GM18861 (cell line): Measurements from ENCODE around the gene FAM171A1.
"Not testable (repeated sequence)": the region's sequence is repeated elsewhere in the genome, so short reads cannot be mapped to it uniquely, and the experiment has no call there.

ENCODE experiments used
- ATAC-seq: cut with Tn5 transposase; IDR thresholded peaks from one replicate; pipeline ENCODE4 v1.9.1; 2021; ENCODE audit not compliant: unreplicated experiment

Gene FAM171A1

GRCh38 chr10:15295537-15296325 lies 75.4 kb downstream of the FAM171A1 start:
- ATAC-seq: no peak

DNA sequence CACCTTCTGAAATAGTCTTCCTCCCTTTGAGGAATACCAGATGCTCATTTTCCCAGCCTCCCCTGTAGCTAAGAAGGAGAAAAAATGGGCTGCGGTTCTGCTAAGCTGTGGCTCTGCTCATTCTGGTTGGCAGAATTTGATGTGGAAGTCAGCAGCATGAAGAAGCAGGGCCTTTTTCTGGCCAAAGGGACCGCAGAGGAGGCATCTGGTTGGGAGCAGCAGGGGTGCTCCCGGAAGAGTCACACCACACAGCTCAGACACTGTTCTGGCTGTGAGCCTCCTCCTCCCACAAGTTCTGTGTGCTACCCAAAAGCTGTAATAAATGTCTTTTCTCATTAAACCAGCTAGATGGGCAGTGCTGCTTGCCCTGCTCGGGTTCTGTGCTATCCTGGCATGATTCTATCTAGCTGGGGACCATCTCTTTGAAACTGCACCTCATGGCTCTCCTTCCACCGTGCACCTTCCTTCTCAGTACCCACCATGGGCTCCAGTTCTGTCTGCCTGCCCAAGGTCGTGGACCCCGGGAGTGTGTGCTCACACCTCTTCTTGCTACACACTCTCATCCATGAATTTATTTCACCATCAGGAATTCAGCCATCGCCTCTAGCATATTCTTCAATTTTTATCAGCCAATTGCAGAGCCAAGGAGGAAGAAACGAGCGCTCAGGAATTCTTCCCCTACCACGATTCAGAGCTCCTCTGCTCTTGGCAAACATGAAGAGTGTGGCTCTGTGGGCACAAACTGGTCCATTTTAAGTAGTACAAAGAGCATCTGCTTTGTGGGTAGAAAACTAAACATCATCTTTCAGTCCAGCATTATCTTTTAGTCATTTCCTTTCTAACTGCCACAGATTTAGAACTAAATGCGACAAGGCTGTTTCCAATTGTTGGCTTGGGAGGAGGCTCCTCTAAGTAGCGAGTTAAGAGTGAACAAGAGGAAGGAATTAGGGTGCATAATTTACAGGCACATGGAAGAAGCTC lies 76.9 kb downstream of the FAM171A1 start:
- no peak for ATAC-seq

DNA sequence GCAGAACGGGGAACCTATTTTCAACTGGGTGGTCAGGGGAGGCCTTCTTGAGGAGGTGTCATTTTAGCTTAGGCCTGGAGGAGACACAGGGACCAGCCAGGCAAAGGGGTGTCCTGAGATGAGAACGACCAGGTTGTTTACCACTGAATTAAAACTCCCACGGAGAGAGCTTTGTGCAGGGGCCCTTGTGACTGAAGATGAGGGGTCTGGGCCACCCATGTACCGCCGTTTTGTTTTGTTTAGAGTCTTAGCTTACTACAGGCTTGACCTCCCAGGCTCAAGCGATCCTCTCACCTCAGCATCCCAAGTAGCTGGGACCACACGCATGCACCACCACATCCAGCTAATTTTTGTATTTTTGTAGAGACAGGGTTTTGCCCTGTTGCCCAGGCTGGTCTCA lies 80.4 kb downstream of the FAM171A1 start:
- no peak for ATAC-seq

DNA sequence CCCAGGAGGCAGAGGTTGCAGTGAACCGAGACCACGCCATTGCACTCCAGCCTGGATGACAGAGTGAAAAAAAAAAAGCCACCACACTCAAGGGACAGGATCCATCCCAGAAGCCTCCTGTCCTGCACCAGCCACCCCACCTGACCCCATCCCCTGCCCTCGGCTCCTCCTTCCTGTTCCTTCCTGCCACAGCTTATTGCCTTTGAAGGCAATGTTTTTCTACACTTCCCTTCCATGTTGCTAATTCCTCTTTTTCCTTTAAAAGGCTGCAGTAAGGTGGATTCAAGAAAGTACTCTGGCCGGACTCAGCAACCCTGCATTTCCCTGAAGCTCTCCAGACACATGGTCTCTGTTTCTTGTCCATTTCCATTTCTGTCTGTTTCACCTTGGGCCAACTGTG lies 80.9 kb downstream of the FAM171A1 start:
- no peak for ATAC-seq

DNA sequence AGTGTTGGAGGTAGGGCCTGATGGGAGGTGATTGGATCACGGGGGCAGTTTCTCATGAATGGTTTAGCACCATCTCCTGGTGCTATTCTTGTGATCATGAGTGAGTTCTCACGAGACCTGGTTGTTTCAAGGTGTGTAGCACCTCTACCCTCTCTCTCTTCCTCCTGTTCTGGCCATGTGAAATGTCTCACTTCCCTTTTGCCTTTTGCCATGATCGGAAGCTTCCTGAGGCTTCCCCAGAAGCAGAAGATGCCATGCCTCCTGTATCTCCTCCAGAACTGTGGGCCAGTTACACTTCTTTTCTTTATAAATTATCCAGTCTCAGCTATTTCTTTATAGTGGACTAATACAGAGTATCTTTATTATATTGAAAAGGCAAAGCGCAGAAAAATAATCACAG lies 90.1 kb downstream of the FAM171A1 start:
- no peak for ATAC-seq

- no peak for ATAC-seq
Observed at GRCh38 chr10:15280462-15280861, 90.6 kb downstream of the FAM171A1 start.

- no peak for ATAC-seq
Observed at GRCh38 chr10:15279236-15279635, 91.9 kb downstream of the FAM171A1 start.

DNA sequence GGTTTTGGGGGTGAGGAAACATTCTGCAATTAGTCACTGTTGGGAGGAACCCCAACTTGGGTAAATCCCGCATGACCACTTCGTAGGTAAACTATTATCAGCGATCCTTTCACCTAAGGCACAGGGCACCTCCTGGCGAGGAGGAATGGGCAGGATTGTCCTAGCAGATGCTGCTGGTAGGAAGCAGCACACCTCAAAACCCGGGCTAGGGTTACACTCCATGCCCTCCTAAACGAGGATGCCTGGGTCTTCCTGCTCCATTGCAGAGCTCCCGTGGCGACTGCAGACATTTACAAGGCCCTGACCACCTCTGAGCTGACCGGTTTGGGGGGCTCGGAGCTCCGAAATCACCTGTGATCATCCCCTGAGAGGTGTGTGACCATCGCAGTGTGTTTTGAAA lies 92.3 kb downstream of the FAM171A1 start:
- ATAC-seq: no peak

DNA sequence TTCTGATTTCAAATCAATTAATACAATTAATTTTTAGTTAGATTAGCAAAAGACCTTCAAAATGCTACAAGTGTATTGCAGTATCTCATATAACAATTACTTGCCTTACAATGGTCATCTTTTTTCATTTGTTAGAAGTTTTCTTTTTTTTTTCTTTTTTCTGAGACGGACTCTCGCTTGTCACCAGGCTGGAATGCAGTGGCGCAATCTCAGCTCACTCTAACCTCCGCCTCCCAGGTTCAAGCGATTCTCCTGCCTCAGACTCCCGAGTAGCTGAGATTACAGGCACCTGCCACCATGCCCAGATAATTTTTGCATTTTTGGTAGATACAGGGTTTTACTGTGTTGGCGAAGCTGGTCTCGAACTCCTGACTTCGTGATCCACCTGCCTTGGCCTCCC lies 95.0 kb downstream of the FAM171A1 start:
- not testable (repeated sequence) for ATAC-seq

DNA sequence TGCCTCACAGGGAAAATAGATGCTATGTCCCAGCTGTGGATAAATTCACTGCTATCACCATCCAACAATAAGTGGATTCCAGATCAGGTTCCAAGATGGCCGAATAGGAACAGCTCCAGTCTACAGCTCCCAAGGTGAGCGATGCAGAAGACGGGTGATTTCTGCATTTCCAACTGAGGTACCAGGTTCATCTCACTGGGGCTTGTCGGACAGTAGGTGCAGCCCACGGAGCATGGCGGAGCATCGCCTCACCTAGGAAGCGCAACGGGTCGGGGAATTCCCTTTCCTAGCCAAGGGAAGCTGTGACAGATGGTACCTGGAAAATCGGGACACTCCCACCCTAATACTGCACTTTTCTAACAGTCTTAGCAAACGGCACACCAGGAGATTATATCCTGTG lies 101.3 kb downstream of the FAM171A1 start:
- ATAC-seq: not testable (repeated sequence)

DNA sequence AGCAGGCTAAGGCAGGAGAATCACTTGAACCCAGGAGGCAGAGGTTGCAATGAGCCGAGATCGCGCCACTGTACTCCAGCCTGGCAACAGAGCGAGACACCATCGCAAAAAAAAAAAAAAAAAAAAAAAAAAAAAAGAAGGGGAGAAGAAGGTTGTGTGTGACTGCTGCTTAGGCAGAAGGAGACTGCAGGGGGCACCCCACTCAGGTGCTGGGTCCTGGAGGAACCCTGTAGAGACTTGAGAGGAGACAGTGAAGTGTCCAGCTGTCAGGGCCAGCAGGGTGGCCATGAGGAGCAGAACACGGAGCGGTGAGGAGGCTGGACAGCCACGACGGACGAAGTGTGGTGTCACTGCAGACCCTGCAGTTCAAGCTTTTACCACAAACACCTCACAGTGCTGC lies 103.6 kb downstream of the FAM171A1 start:
- ATAC-seq: no peak

GRCh38 chr10:15266117-15266516 lies 105.0 kb downstream of the FAM171A1 start:
- no peak for ATAC-seq

DNA sequence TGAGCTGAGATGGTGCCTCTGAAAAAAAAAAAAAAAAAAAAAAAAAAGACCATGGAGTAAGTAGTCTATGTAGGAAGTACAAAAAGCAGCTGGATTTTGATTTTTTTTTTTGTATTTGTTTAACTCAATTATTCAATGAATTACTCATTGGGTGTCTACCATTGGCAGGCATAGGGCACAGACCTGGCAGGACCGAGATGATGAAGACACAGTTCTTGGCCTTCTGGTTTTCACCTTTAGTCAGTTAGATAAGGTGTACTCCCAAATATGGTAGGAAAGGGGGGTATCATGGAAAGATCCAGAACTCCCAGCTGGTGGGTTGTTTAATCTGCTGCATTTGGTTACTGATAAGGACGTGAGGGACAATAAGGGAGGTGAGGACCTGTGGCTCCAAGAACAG lies 105.5 kb downstream of the FAM171A1 start:
- ATAC-seq: no peak

DNA sequence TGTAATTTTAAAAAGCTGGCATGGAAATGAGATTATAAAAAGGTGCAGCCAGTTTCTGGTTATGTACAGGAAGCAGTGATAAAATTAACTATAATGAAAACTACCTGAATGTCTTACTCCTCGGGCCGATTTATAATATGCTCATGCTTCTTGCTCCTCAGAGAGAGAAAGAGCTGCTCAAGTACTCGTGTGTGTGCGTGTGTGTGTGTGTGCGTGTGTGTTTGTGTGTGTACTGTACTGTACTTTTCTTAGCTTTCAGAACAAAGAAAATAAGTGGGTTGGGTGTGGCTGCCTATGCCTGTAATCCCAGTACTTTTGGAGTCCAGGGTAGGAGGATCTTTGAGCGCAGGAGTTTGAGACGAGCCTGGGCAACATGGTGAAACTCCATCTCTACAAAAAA lies 106.0 kb downstream of the FAM171A1 start:
- no peak for ATAC-seq

GRCh38 chr10:15263657-15264323 lies 107.3 kb downstream of the FAM171A1 start:
- no peak for ATAC-seq

GRCh38 chr10:15262036-15262713 lies 108.9 kb downstream of the FAM171A1 start:
- no peak for ATAC-seq

DNA sequence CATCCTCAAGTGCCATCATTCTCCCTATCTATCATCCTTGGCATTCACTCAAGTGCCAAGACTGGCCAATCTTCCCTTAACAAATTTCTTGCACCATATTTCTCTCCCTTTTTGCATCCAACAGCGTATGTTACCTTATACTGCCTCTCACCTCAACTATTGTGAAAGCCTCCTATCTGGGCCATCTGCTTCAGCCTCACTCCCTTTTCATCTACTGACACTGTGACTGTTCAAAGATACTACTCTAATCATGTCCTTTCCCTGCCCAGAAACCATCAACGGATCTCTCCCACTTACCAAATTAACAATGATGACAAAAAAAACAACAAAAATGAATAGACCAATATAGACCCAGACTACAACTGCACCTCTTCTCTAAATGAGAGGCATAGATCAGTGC lies 112.0 kb downstream of the FAM171A1 start:
- no peak for ATAC-seq

DNA sequence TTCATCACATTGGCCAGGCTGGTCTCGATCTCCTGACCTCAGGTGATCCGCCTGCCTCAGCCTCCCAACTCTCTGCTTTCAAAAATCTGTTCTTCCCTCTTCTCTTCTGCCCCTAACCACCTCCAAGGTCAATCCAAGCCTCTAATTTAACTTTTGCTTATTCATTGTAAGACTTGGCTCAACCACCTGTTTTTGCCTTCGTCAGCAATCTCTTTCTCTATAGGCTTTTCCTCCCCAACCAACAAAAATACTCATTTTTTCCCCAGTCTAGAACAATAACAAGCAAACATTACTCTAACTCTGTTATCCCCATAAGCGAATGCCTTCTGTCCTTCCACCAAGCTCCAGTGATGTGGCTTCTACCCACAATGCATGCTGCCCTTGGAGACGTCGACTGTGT lies 112.8 kb downstream of the FAM171A1 start:
- no peak for ATAC-seq

DNA sequence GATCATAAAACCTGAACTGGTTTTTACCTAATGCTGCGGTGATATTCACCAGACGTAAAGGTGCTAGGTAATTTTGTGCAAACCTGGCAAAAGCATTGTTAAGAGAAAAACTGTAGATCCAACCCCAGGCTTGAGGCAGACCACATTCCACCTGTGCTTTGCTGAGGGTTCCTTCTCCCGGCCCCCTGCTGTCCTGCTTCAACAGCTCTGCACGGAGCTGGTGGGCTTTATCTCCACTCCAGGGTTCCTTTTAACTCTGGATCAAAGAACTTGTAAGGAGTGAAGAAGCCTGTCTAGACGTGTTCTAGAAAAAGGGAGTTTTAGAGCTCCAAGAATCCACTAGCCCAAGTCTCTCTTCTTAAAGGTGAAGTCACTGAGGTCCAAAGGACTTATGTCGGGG lies 115.1 kb downstream of the FAM171A1 start:
- ATAC-seq: no peak

- ATAC-seq: no peak
Observed at GRCh38 chr10:15254808-15255648, 116.1 kb downstream of the FAM171A1 start.
